Sigmoid colon (tissue), 7 donors: ENCODE data around the gene DCLK2. TPM values are rescaled to one million over a fixed set of nuclear protein-coding genes. Genes with fewer than 3 reads are reported as not detected.

Experiments used
- DNase-seq: peaks from one replicate; pipeline ENCODE4 v3.0.0-alpha.2; 2019
- H3K27ac ChIP-seq, 4 donors: fragments of 200-600 bp; sonication (generic); one replicate each; pipeline ENCODE4 v1.5.1; 2016 to 2019; ENCODE audit warnings: mild to moderate bottlenecking in 1 of 4
- H3K27me3 ChIP-seq, 3 donors: fragments of 200-600 bp; sonication (generic); one replicate each; pipeline ENCODE4 v1.5.1; 2019; ENCODE audit warnings: mild to moderate bottlenecking in 1 of 3
- H3K36me3 ChIP-seq, 4 donors: fragments of 200-600 bp; sonication (generic); one replicate each; pipeline ENCODE4 v1.5.1; 2016 to 2019
- H3K4me1 ChIP-seq, 4 donors: fragments of 200-600 bp; sonication (generic); one replicate each; pipeline ENCODE4 v1.5.1; 2017 to 2019
- H3K4me3 ChIP-seq, 4 donors: fragments of 200-600 bp; sonication (generic); one replicate each; pipeline ENCODE4 v1.5.1; 2017 to 2019; ENCODE audit warnings: mild to moderate bottlenecking in 2 of 4, moderate library complexity in 1 of 4
- H3K9me3 ChIP-seq, 4 donors: fragments of 200-600 bp in 3 of 4; sonication (generic) in 3 of 4; one replicate each; pipeline versions ENCODE4 v1.5.1 to v1.6.1; 2013 to 2019
- EP300 ChIP-seq, 4 donors: sonication (generic); formaldehyde crosslinking; IDR thresholded peaks; one replicate each; pipeline ENCODE4 v1.6.1; 2017; ENCODE audit warnings: antibody characterized with exemption in 4 of 4
- POLR2A ChIP-seq, 2 donors: fragments of 450-650 bp; IDR thresholded peaks; one replicate each; pipeline ENCODE4 v1.6.1; 2016; ENCODE audit warnings: antibody characterized with exemption in 2 of 2, mild to moderate bottlenecking in 2 of 2, moderate library complexity in 2 of 2
- POLR2AphosphoS5 ChIP-seq, 4 donors: sonication (generic); formaldehyde crosslinking; IDR thresholded peaks; one replicate each; pipeline ENCODE4 v1.6.1; 2017; ENCODE audit warnings: antibody characterized with exemption in 4 of 4
- WGBS, 2 donors: extraction: QIAGEN DNeasy Blood & Tissue Kit; methylation state at CpG; one replicate each; pipeline ENCODE4 v1.1.7; 2013; 5-methylcytosine and 5-hydroxymethylcytosine counted together
- intact Hi-C: fragments of 100-400 bp; cut with DNase I; formaldehyde crosslinking; loops from one replicate; pipeline ENCODE4 v1.15.1; 2023
- polyA plus RNA-seq, 3 donors: library from polyadenylated mRNA; stranded (reverse); fragments of 200-250 nt; gene quantifications; one replicate each; pipeline ENCODE4 v1.2.3, GENCODE V29; 2013
- total RNA-seq, 4 donors: library from RNA; depleted of rRNA; stranded (reverse); fragments of >200 nt; gene quantifications; one replicate each; pipeline ENCODE4 v1.1.0, GENCODE V29; 2016
- TF ChIP-seq, protein P1 (sequence below), 4 experiments: fragments of 450-650 bp in 3 of 4; fragments of 200-600 bp in 1 of 4; IDR thresholded peaks; one replicate each; pipeline ENCODE4 v1.5.1; 2016 to 2019; ENCODE audit warnings: antibody characterized with exemption in 4 of 4, mild to moderate bottlenecking in 3 of 4, moderate library complexity in 2 of 4
- donor health status: healthy with polysubstance abuse.
- donor health status: Bipolar disorder and iron deficiency.
- donor health status: healthy.

Gene DCLK2
- total and polyA plus RNA-seq, 7 donors = 0.69 to 30.7 (median 9.4) TPM

GRCh38 chr4:150119492-150119891, 41.2 kb downstream of the DCLK2 start:
- Histone ChIP-seq H3K27me3 (no peaks in the 10 kb centered on the region), H3K27ac (peak overlapping the region in 1 of 4 donors; percentile 18), H3K36me3 (no peaks in the 10 kb centered on the region), H3K9me3 (peaks cover 0 to 5% (median 2%) of the 10 kb centered on the region in 4 donors), H3K4me1 (peaks cover 0 to 46% (median 33%) of the 10 kb centered on the region in 4 donors), H3K4me3 (no peak overlapping the region)
- no peak for DNase-seq
- intact Hi-C loops = no loop called here
- TF ChIP-seq, protein P1, sequence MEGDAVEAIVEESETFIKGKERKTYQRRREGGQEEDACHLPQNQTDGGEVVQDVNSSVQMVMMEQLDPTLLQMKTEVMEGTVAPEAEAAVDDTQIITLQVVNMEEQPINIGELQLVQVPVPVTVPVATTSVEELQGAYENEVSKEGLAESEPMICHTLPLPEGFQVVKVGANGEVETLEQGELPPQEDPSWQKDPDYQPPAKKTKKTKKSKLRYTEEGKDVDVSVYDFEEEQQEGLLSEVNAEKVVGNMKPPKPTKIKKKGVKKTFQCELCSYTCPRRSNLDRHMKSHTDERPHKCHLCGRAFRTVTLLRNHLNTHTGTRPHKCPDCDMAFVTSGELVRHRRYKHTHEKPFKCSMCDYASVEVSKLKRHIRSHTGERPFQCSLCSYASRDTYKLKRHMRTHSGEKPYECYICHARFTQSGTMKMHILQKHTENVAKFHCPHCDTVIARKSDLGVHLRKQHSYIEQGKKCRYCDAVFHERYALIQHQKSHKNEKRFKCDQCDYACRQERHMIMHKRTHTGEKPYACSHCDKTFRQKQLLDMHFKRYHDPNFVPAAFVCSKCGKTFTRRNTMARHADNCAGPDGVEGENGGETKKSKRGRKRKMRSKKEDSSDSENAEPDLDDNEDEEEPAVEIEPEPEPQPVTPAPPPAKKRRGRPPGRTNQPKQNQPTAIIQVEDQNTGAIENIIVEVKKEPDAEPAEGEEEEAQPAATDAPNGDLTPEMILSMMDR (IDR thresholded peaks at IDR 0.05) = no peak
- TF ChIP-seq POLR2AphosphoS5 (IDR thresholded peaks at IDR 0.05) (no peak), EP300 (IDR thresholded peaks at IDR 0.05) (no peak), POLR2A (IDR thresholded peaks at IDR 0.05) (no peak)
- whole genome bisulfite sequencing, 2 donors = 32 to 70% methylated on average over 1 of the region's 1 CpG

- Histone ChIP-seq H3K27ac (peak overlapping the region in 1 of 4 donors; percentile 61), H3K36me3 (no peaks in the 10 kb centered on the region), H3K9me3 (peaks cover 0 to 5% (median 2%) of the 10 kb centered on the region in 4 donors), H3K4me3 (no peak overlapping the region), H3K4me1 (peaks cover 0 to 47% (median 29%) of the 10 kb centered on the region in 4 donors), H3K27me3 (no peaks in the 10 kb centered on the region)
- WGBS, 2 donors = 97% methylated on average over 2 of the region's 2 CpGs
- TF ChIP-seq POLR2AphosphoS5 (IDR thresholded peaks at IDR 0.05) = no peak
- no peak for TF ChIP-seq EP300 (IDR thresholded peaks at IDR 0.05)
- TF ChIP-seq, protein P1 (IDR thresholded peaks at IDR 0.05) = no peak
- TF ChIP-seq POLR2A (IDR thresholded peaks at IDR 0.05) = no peak
- DNase-seq = no peak
- intact Hi-C loops = no loop called here
Measured at GRCh38 chr4:150123087-150123486, 44.8 kb downstream of the DCLK2 start.

DNA sequence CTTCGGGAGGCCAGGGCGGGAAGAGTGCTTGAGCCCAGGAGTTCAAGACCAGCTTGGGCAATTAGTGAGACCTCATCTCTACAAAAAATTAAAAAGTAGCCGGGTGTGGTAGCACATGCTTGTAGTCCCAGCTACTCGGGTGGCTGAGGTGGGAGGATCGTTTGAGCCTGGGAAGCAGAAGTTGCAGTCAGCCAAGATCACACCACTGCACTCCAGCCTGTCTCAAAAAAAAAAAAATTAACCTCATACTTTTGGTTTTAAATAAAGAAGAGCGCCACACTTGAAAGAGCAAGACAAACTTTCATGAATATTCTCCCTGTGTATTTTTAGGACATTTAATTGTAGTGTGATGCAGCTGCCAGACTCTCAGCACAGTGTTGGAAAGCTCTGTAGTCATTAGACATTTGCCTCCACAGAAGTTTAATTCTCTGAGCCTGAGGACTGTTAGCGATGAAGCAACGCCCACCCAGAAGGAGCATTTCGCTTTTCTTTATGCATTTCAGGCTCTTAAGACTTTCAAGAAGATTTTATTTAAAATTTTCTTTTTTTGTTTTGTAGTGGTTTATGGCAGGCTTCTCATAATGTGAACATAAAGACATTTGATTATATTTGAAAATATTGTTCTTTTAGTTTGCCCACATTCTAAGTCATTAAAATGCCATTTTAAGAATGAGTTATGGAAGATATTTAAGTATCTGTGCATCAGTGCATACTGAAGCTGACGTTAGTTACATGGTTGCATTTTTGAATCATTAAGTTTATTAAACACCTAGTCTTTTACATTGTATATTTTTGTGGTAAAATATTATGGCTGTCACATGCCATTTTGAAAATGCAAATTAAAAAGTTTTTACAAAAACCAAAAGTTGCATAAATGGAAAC, 45.8 kb downstream of the DCLK2 start:
- peak in 1 of 4 donors; percentile 73 for TF ChIP-seq POLR2AphosphoS5 (IDR thresholded peaks at IDR 0.05)
- TF ChIP-seq, protein P1 (IDR thresholded peaks at IDR 0.05) = no peak
- TF ChIP-seq POLR2A (IDR thresholded peaks at IDR 0.05) = no peak
- TF ChIP-seq EP300 (IDR thresholded peaks at IDR 0.05) = peak in 1 of 4 donors; percentile 94

GRCh38 chr4:150126201-150126863, 48.1 kb downstream of the DCLK2 start:
- H3K9me3 ChIP-seq = peaks cover 0 to 5% (median 2%) of the 10 kb centered on the region in 4 donors
- TF ChIP-seq, protein P1 (IDR thresholded peaks at IDR 0.05) = no peak
- TF ChIP-seq POLR2A (IDR thresholded peaks at IDR 0.05) = no peak
- TF ChIP-seq EP300 (IDR thresholded peaks at IDR 0.05) = peak in 1 of 4 donors; percentile 38
- peak in 1 of 4 donors; percentile 32 for TF ChIP-seq POLR2AphosphoS5 (IDR thresholded peaks at IDR 0.05)
- DNase-seq = no peak
- WGBS, 2 donors = 54 to 61% methylated on average over 3 of the region's 3 CpGs
- peak overlapping the region in 2 of 4 donors; percentile 46 to 50 for H3K27ac ChIP-seq
- H3K36me3 ChIP-seq = no peaks in the 10 kb centered on the region
- H3K4me3 ChIP-seq = no peak overlapping the region
- intact Hi-C loops = no loop called here
- H3K27me3 ChIP-seq = no peaks in the 10 kb centered on the region
- peaks cover 0 to 53% (median 26%) of the 10 kb centered on the region in 4 donors for H3K4me1 ChIP-seq

More for the DNA sequence above, 45.8 kb downstream of the DCLK2 start:
- intact Hi-C loops = no loop called here
- Histone ChIP-seq H3K4me1 (peaks cover 0 to 50% (median 29%) of the 10 kb centered on the region in 4 donors), H3K27me3 (no peaks in the 10 kb centered on the region), H3K27ac (peak overlapping the region in 3 of 4 donors; percentile 34 to 61 (median 51)), H3K4me3 (no peak overlapping the region), H3K36me3 (no peaks in the 10 kb centered on the region), H3K9me3 (peaks cover 0 to 5% (median 2%) of the 10 kb centered on the region in 4 donors)
- DNase-seq = no peak
- WGBS, 2 donors = 82 to 83% methylated on average over 10 of the region's 10 CpGs
